Psoas muscle (tissue), 8 donors: ENCODE results near the gene TAPBPL. TPM values are rescaled to one million over a fixed set of nuclear protein-coding genes. Genes with fewer than 3 reads are reported as not detected.

Experiments used
- ATAC-seq, 4 donors: fragments of 200-7000 bp; cut with Tn5 transposase; one replicate each; pipeline ENCODE4 v1.9.1; 2020; ENCODE audit warnings: moderate library complexity in 3 of 4, mild to moderate bottlenecking in 2 of 4
- DNase-seq, 2 donors: peaks; one replicate each; pipeline ENCODE4 v3.0.0-alpha.2; 2020
- H3K27ac ChIP-seq: fragments of 200-600 bp; one replicate; pipeline ENCODE4 v1.8.0; 2022
- H3K27me3 ChIP-seq, 3 donors: fragments of 200-600 bp in 1 of 3; one replicate each; pipeline versions ENCODE4 v1.6.1 to v1.8.0; 2013 to 2022; ENCODE audit warnings: low read length in 2 of 3, mild to moderate bottlenecking in 2 of 3, moderate library complexity in 1 of 3; ENCODE audit not compliant: insufficient read depth in 3 of 3
- H3K36me3 ChIP-seq, 2 donors: fragments of 200-600 bp in 1 of 2; one replicate each; pipeline versions ENCODE4 v1.6.1 to v1.8.0; 2013 to 2022; ENCODE audit warnings: low read depth in 1 of 2, mild to moderate bottlenecking in 1 of 2, moderate library complexity in 1 of 2; ENCODE audit not compliant: insufficient read depth in 1 of 2
- H3K4me1 ChIP-seq: fragments of 200-600 bp; one replicate; pipeline ENCODE4 v1.8.0; 2022
- H3K4me3 ChIP-seq: fragments of 200-600 bp; one replicate; pipeline ENCODE4 v1.8.0; 2022; ENCODE audit warnings: mild to moderate bottlenecking
- H3K9me3 ChIP-seq: fragments of 200-600 bp; one replicate; pipeline ENCODE4 v1.8.0; 2022
- WGBS, 3 donors: extraction: QIAGEN DNeasy Blood & Tissue Kit; methylation state at CpG; one replicate each; pipeline versions ENCODE4 v1.1.6 to v1.1.7; 2013; 5-methylcytosine and 5-hydroxymethylcytosine counted together
- intact Hi-C, 2 donors: fragments of 100-400 bp; cut with DNase I; formaldehyde crosslinking; loops; one replicate each; pipeline versions ENCODE4 v1.11.0 to v1.14.2; 2022
- polyA plus RNA-seq, 3 donors: library from polyadenylated mRNA; stranded (reverse); fragments of 200-250 nt; gene quantifications; one replicate each; pipeline ENCODE4 v1.2.3, GENCODE V29; 2013
- total RNA-seq, 4 donors: library from RNA; stranded (reverse); fragmentation: NEBNext Ultra II Directional in 2 of 4; extraction: Animal tissue kit (Norgen Biotek cat#: 25700) in 2 of 4; gene quantifications; one replicate each; pipeline versions ENCODE4 v1.2.1 to v1.2.4, GENCODE V29; 2021 to 2023
- TF ChIP-seq, protein P1 (sequence below): fragments of 200-600 bp; IDR thresholded peaks from one replicate; pipeline ENCODE4 v1.8.0; 2022; ENCODE audit warnings: antibody characterized with exemption
- donor health status: healthy with polysubstance abuse.
- donor health status: DM: no; HTN: no; CAD: no; lungs with moderate emphysema.
- donor health status: Bipolar disorder and iron deficiency.
- donor health status: healthy.
- donor health status: DM: yes; HTN: yes; CAD: no.
- donor health status: DM: no; HTN: no; CAD: no.
- donor health status: DM: no; HTN: no; CAD: no.
- donor health status: DM: yes; HTN: yes; CAD: no.

The TAPBPL gene
- total and polyA plus RNA-seq, 7 donors = 4.6 to 11.3 (median 7.7) TPM

DNA sequence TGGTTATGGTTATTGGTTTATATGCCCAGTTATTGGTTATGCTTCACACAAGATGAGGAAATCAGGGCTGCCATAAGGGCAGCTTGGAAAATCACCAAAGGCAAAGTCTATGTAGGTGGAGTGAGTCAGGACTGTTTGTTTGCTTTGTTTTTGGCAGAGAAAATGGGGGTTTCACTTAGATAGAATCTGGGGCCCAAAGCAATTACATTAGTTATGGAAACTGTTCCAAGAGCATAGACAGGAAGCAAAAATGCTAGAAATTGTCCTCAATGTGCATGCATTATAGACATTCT lies 16.4 kb downstream of the TAPBPL start:
- DNase-seq = no peak
- no peaks in the 10 kb centered on the region for H3K27me3 ChIP-seq
- ATAC-seq = no peak
- H3K4me3 ChIP-seq = no peak overlapping the region
- H3K36me3 ChIP-seq = peaks cover 2 to 33% of the 10 kb centered on the region in 2 donors
- H3K9me3 ChIP-seq = no peaks in the 10 kb centered on the region
- intact Hi-C loops = loop anchor here (1.0 to 10.0 kb wide), 4 partner anchors 15 to 403 kb away; partner anchors contain the start of gene CD9 (in 1 of the 2)
- TF ChIP-seq, protein P1, sequence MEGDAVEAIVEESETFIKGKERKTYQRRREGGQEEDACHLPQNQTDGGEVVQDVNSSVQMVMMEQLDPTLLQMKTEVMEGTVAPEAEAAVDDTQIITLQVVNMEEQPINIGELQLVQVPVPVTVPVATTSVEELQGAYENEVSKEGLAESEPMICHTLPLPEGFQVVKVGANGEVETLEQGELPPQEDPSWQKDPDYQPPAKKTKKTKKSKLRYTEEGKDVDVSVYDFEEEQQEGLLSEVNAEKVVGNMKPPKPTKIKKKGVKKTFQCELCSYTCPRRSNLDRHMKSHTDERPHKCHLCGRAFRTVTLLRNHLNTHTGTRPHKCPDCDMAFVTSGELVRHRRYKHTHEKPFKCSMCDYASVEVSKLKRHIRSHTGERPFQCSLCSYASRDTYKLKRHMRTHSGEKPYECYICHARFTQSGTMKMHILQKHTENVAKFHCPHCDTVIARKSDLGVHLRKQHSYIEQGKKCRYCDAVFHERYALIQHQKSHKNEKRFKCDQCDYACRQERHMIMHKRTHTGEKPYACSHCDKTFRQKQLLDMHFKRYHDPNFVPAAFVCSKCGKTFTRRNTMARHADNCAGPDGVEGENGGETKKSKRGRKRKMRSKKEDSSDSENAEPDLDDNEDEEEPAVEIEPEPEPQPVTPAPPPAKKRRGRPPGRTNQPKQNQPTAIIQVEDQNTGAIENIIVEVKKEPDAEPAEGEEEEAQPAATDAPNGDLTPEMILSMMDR = no peak
- H3K4me1 ChIP-seq = peaks cover 22% of the 10 kb centered on the region
- H3K27ac ChIP-seq = peak overlapping the region; percentile 95

DNA sequence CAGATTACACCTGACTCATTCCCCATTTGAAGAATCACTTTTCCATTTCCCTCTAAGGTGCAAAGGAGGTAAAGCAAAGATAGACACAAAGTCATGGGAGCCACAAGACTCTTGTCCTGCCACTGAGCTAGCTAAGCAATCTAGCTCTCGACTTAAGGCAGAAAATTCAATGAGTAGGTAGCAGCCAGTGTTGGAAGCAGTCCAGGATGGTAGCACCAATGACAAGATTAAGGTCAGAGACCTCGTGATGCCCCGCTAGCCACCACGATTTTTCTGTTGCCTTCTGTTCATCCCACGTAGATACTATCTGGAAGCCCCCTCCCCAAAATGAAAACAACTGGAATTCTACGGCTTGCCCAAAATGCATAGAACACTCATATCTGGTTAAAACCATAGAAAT lies 17.2 kb downstream of the TAPBPL start:
- 42 to 66% (median 43%) methylated on average over 6 of the region's 6 CpGs for whole genome bisulfite sequencing, 3 donors
- TF ChIP-seq, protein P1 = no peak
- ATAC-seq = no peak
- Histone ChIP-seq H3K4me3 (peak overlapping the region; percentile 91), H3K27me3 (no peaks in the 10 kb centered on the region), H3K9me3 (no peaks in the 10 kb centered on the region), H3K4me1 (peaks cover 22% of the 10 kb centered on the region), H3K27ac (peak overlapping the region; percentile 95), H3K36me3 (peaks cover 0 to 24% of the 10 kb centered on the region in 2 donors)
- intact Hi-C loops = loop anchor here (5.0 to 10.0 kb wide), 3 partner anchors 142 to 404 kb away; partner anchors contain the start of gene CD9 (in 1 of the 2)
- no peak for DNase-seq

DNA sequence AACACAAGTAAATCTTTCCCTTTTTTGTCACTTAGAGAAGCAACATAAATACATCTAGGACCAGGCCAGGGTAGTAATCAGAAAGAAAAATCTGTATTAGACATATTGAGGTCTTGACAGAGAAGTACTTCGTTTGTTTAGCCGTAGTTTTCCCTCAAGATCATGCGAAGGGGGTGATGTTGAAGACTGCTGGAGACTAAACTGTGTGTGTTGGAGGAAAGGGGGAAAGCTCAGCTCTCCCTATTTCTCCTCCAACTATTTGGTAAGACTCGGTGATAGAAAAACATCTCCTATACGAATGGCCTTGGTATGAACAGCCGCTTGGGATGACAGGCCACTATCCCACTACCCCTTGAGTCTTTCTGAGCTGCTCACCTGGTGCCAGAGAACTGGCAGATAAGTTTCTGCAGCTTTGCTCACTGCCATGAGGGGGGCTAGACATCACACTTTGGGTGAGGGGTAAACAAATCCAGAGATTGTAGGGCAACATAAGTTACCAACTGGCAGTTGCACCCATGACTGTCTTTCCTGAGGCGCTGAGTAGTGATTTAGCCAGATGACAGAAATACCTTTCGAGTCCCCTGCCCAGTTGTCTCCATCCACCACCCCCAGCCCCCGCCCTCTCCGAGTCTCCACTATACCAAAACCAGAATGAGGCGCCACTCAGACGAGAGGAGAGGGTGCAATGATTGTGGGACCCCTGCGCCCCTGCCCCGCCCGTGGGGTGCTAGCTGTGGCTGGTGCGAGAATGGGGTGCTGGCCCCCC lies 17.9 kb downstream of the TAPBPL start:
- Histone ChIP-seq H3K27me3 (no peaks in the 10 kb centered on the region), H3K36me3 (peaks cover 0 to 17% of the 10 kb centered on the region in 2 donors), H3K27ac (peak overlapping the region; percentile 95), H3K9me3 (no peaks in the 10 kb centered on the region), H3K4me1 (peaks cover 22% of the 10 kb centered on the region), H3K4me3 (peak overlapping the region; percentile 91)
- intact Hi-C loops = loop anchor here (1.0 to 10.0 kb wide), 4 partner anchors 24 to 405 kb away; partner anchors contain the start of genes CD9 (in 1 of the 2) and MRPL51 (in 1 of the 2)
- no peak for DNase-seq
- no peak for ATAC-seq
- 16 to 26% (median 19%) methylated on average over 16 of the region's 16 CpGs for WGBS, 3 donors
- TF ChIP-seq, protein P1 = no peak

DNA sequence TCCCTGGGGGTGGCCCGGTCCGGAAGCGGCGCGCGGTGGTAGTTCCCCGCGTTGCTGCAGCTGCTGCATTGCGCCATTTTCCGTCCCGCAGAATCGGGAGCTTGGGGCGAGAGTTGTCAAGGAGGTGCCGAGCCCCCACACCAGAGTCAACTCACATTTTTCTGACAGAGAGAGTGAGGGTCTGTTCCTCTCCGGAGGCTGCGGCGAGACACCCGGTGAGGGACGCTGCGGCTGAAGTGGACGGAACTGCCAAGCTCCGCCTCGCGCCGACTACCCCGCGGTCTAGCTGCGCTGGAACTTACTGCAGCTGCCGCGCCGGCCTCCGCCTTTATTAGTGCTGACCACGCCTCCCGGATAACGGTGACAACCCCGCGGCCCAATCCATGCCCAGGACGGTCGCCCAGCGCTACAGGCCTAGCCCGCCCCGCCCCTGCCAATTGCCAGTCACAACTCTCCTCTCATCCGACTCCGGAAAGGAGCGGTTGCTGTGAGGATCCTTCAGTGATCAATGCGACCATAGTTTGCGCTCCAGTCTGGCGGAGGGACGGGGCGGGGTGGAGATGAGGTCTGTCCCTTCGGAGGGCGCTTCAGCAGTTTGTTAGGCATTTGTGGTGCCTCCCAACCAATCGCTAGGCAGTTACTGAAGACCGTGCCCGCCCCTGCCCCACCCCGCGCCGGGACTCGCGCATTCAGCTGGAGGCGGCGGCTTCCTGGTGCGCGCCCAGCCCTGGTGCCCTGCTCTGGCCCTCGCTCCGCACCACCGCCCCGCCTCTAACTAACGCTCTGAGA lies 18.7 kb downstream of the TAPBPL start, which contains the start of gene VAMP1:
TSS of gene VAMP1 (minus strand) at position 303 of the 789 bp plus-strand sequence. CDS start at position 157, 146 bp downstream.
- ATAC-seq = peak; percentile 95 to 96 (median 96)
- TF ChIP-seq, protein P1 = no peak
- H3K36me3 ChIP-seq = peaks cover 0 to 13% of the 10 kb centered on the region in 2 donors
- no peaks in the 10 kb centered on the region for H3K27me3 ChIP-seq
- WGBS, 3 donors = 0 to 1% (median 1%) methylated on average over 64 to 69 of the region's 69 CpGs
- intact Hi-C loops = loop anchor here in 1 of 2 donors (1.0 kb wide), 1 partner anchor 23 kb away; the partner anchor contains the start of gene MRPL51
- H3K4me1 ChIP-seq = peaks cover 21% of the 10 kb centered on the region
- peak within 1 kb of the TSS; percentile 91 for H3K4me3 ChIP-seq
- H3K27ac ChIP-seq = peak within 1 kb of the TSS; percentile 95
- peak; percentile 98 to 99 for DNase-seq
- H3K9me3 ChIP-seq = no peaks in the 10 kb centered on the region
